Mesenchymal stem cell (in vitro differentiated cells and primary cell): ENCODE data around the gene VGLL4.

Experiments
- DNase-seq: peaks from one replicate; pipeline ENCODE4 v3.0.0-alpha.2; 2013
- H2AFZ ChIP-seq: one replicate; pipeline ENCODE4 v1.6.1; 2013; ENCODE audit warnings: low read depth, mild to moderate bottlenecking, control low read depth, inconsistent platforms, low read length, moderate library complexity
- H2AK5ac ChIP-seq: 2 replicates; pipeline ENCODE4 v1.6.1; 2013; ENCODE audit warnings: low read length, moderate library complexity, mild to moderate bottlenecking, inconsistent platforms; ENCODE audit not compliant: severe bottlenecking
- H2BK120ac ChIP-seq: one replicate; pipeline ENCODE4 v1.6.1; 2013; ENCODE audit warnings: low read depth, mild to moderate bottlenecking, inconsistent platforms, low read length, moderate library complexity
- H2BK12ac ChIP-seq, 2 experiments: one replicate each; pipeline ENCODE4 v1.6.1; 2013; ENCODE audit warnings: inconsistent platforms in 2 of 2, low read length in 2 of 2, mild to moderate bottlenecking in 2 of 2, moderate library complexity in 2 of 2, control low read depth in 1 of 2
- H2BK15ac ChIP-seq: one replicate; pipeline ENCODE4 v1.6.1; 2013; ENCODE audit warnings: mild to moderate bottlenecking, low read depth, inconsistent platforms; ENCODE audit not compliant: poor library complexity, severe bottlenecking
- H2BK5ac ChIP-seq: 2 replicates; pipeline ENCODE4 v1.6.1; 2013; ENCODE audit warnings: low read depth, mild to moderate bottlenecking, low read length, control low read depth, inconsistent platforms; ENCODE audit not compliant: poor library complexity, severe bottlenecking
- H3K14ac ChIP-seq, 2 experiments: one replicate each; pipeline ENCODE4 v1.6.1; 2013; ENCODE audit warnings: inconsistent platforms in 2 of 2, low read length in 2 of 2, control low read depth in 1 of 2, mild to moderate bottlenecking in 1 of 2, moderate library complexity in 1 of 2
- H3K18ac ChIP-seq, 2 experiments: one replicate each; pipeline ENCODE4 v1.6.1; 2013; ENCODE audit warnings: inconsistent platforms in 2 of 2, low read length in 2 of 2, control low read depth in 1 of 2, low read depth in 1 of 2, mild to moderate bottlenecking in 1 of 2
- H3K23ac ChIP-seq, 2 experiments: one replicate each; pipeline ENCODE4 v1.6.1; 2013; ENCODE audit warnings: inconsistent platforms in 2 of 2, low read length in 2 of 2, mild to moderate bottlenecking in 2 of 2, moderate library complexity in 2 of 2, control low read depth in 1 of 2
- H3K27ac ChIP-seq: 2 replicates; pipeline ENCODE4 v1.5.1; 2013; ENCODE audit warnings: mild to moderate bottlenecking, moderate library complexity, low read length, control low read depth, inconsistent platforms; ENCODE audit not compliant: poor library complexity, severe bottlenecking
- H3K27me3 ChIP-seq, 2 experiments: 2 replicates each; pipeline versions ENCODE4 v1.6.1 to v1.7.0; 2013; ENCODE audit warnings: low read length in 2 of 2, mild to moderate bottlenecking in 2 of 2, moderate library complexity in 2 of 2, control low read depth in 1 of 2, inconsistent platforms in 1 of 2; ENCODE audit not compliant: control insufficient read depth in 1 of 2, insufficient read depth in 1 of 2
- H3K36me3 ChIP-seq, 2 experiments: 2 replicates each; pipeline versions ENCODE4 v1.6.1 to v1.7.0; 2013; ENCODE audit warnings: low read length in 2 of 2, control low read depth in 1 of 2, inconsistent platforms in 1 of 2, low read depth in 1 of 2, mild to moderate bottlenecking in 1 of 2; ENCODE audit not compliant: insufficient read depth in 2 of 2, control insufficient read depth in 1 of 2
- H3K4ac ChIP-seq, 2 experiments: one replicate each; pipeline ENCODE4 v1.6.1; 2013; ENCODE audit warnings: inconsistent platforms in 2 of 2, low read length in 2 of 2, mild to moderate bottlenecking in 2 of 2, moderate library complexity in 2 of 2, control low read depth in 1 of 2, low read depth in 1 of 2
- H3K4me1 ChIP-seq: 2 replicates; pipeline ENCODE4 v1.6.1; 2013; ENCODE audit warnings: low read depth, low read length, control low read depth; ENCODE audit not compliant: control insufficient read depth, insufficient read depth
- H3K4me2 ChIP-seq: 2 replicates; pipeline ENCODE4 v1.6.1; 2013; ENCODE audit warnings: low read length, mild to moderate bottlenecking, inconsistent platforms; ENCODE audit not compliant: poor library complexity, severe bottlenecking
- H3K4me3 ChIP-seq, 2 experiments: 2 replicates each; pipeline versions ENCODE4 v1.5.1 to v1.7.0; 2013; ENCODE audit warnings: low read length in 2 of 2, mild to moderate bottlenecking in 2 of 2, control low read depth in 1 of 2, low read depth in 1 of 2; ENCODE audit not compliant: insufficient read depth in 1 of 2
- H3K79me1 ChIP-seq: replicated peaks from 2 replicates; pipeline ENCODE4 v1.6.1; 2013; ENCODE audit warnings: mild to moderate bottlenecking, control low read depth, low read length, inconsistent platforms; ENCODE audit not compliant: poor library complexity, severe bottlenecking
- H3K9ac ChIP-seq: 2 replicates; pipeline ENCODE4 v1.7.0; 2013; ENCODE audit warnings: mild to moderate bottlenecking, low read length, moderate library complexity
- H3K9me3 ChIP-seq: 2 replicates; pipeline ENCODE4 v1.7.0; 2013; ENCODE audit warnings: mild to moderate bottlenecking, low read length; ENCODE audit not compliant: control insufficient read depth
- H4K8ac ChIP-seq: one replicate; pipeline ENCODE4 v1.6.1; 2013; ENCODE audit warnings: inconsistent platforms, mild to moderate bottlenecking, low read length, moderate library complexity
- H4K91ac ChIP-seq: one replicate; pipeline ENCODE4 v1.6.1; 2013; ENCODE audit warnings: mild to moderate bottlenecking, low read length, inconsistent platforms
- WGBS: methylation state at CpG from one replicate; pipeline ENCODE4 v1.1.7; 2013; ENCODE audit warnings: mixed read lengths; 5-methylcytosine and 5-hydroxymethylcytosine counted together

Gene VGLL4

DNA sequence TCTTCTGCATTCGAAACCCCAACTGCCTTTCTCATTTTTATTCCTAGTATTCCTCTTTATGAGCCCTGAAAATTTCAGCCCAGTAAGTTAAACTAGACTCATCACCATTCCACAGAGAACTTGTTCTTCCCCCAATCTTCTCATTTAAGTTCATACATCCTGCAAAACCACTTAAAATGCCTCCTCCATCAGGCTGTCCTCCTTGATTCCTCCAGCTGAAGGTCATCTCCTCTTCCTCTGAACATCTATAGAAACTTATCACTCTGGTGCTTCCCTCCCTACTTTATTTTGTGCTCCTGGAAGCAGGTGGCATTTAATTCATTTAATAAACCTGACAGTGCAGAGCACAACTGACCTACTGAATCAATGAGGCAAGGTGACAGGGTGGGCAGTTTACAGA, 38.3 kb downstream of the VGLL4 start:
- Histone ChIP-seq H4K91ac (no peak overlapping the region), H3K18ac (no peak overlapping the region), H2BK120ac (no peak overlapping the region), H3K9me3 (no peaks in the 10 kb centered on the region), H3K9ac (no peak overlapping the region), H3K4ac (no peak overlapping the region), H2BK5ac (no peak overlapping the region), H3K4me3 (no peak overlapping the region), H2BK12ac (no peak overlapping the region), H4K8ac (no peak overlapping the region), H3K23ac (no peak overlapping the region), H3K4me2 (no peak overlapping the region), H3K27ac (no peak overlapping the region), H2AK5ac (no peak overlapping the region), H2BK15ac (no peak overlapping the region), H3K14ac (no peak overlapping the region), H3K79me1 (peaks cover 2% of the 10 kb centered on the region), H3K27me3 (no peaks in the 10 kb centered on the region), H2AFZ (no peak overlapping the region), H3K4me1 (peaks cover 26% of the 10 kb centered on the region), H3K36me3 (peaks cover 15 to 23% of the 10 kb centered on the region in 2 experiments)
- WGBS: 93% methylated on average over 1 of the region's 1 CpG
- no peak for DNase-seq

DNA sequence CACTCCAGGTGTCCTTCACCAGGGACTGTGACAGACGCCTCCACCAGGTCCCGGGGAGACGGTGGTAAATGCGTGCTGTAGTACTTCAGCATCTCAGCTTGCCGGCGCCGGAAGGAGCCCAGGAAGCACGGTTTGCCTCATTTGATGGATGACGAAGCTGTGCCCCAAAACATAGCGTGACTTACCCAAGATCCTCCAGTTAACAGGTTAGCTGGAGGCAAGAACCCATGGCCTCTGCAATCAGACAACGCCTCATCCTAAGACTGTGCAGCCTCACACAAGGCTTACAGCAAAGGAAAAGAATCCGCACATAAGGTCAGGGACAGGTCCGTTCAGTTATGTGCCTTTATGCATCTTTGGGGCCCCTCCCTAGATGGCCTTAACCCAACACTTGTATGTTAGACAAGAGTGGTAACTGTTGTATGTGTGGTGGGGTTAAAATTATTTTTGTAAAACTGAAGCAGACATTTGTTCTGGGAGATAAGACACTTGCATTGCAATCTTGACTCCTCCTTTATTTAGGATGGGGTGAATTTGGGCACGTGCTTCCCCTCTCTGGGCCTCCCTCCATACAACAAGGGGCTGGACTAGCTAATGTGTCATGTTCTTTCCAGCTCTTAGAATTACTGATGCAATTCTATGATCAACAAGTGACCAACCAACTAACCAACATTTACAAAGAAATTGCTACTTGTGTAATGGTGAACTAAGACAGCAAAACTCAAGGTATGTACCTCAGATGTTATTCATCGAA, 39.4 kb downstream of the VGLL4 start:
- 54% methylated on average over 10 of the region's 15 CpGs for WGBS
- Histone ChIP-seq H2BK12ac (peak overlapping the region in 1 of 2 experiments; percentile 77), H4K8ac (peak overlapping the region; percentile 28), H3K27me3 (no peaks in the 10 kb centered on the region), H2BK5ac (no peak overlapping the region), H3K4me1 (peaks cover 19% of the 10 kb centered on the region), H3K4ac (peak overlapping the region in 1 of 2 experiments; percentile 58), H2BK120ac (no peak overlapping the region), H3K18ac (peak overlapping the region; percentile 19 to 78), H3K4me3 (peak overlapping the region in 1 of 2 experiments; percentile 15), H3K27ac (peak overlapping the region; percentile 46), H3K23ac (no peak overlapping the region), H3K9ac (peak overlapping the region; percentile 76), H4K91ac (no peak overlapping the region), H3K79me1 (peaks cover 2% of the 10 kb centered on the region), H2BK15ac (no peak overlapping the region), H3K4me2 (no peak overlapping the region), H3K9me3 (no peaks in the 10 kb centered on the region), H2AK5ac (peak overlapping the region; percentile 31), H3K36me3 (peaks cover 9 to 29% of the 10 kb centered on the region in 2 experiments), H3K14ac (no peak overlapping the region), H2AFZ (no peak overlapping the region)
- peak; percentile 86 for DNase-seq

DNA sequence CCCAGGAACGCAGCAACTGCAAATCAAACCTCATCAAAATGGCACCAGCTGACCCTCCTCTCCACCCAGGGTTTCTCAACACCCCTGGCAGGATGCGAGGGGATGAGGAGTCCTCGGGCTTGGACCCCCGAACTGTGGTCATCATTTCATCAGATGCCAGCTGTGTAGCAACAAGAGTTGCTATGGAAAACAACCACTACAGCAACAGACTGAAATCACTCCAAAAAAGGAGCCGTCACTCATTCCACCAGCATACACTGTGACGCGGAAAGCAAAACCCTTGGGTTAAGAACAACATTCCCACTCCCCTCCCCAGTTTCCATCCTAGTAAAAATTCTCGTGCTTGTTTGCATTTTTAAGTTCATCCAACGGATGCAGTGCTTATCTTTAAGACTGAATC, 40.1 kb downstream of the VGLL4 start:
- Histone ChIP-seq H3K4me2 (no peak overlapping the region), H3K14ac (no peak overlapping the region), H3K9me3 (no peaks in the 10 kb centered on the region), H3K4ac (peak overlapping the region in 1 of 2 experiments; percentile 86), H2BK12ac (peak overlapping the region in 1 of 2 experiments; percentile 98), H3K4me3 (no peak overlapping the region), H3K4me1 (peaks cover 19% of the 10 kb centered on the region), H3K79me1 (peaks cover 2% of the 10 kb centered on the region), H4K91ac (no peak overlapping the region), H2BK15ac (no peak overlapping the region), H3K18ac (peak overlapping the region; percentile 8 to 78), H3K27me3 (no peaks in the 10 kb centered on the region), H3K27ac (peak overlapping the region; percentile 46), H2AK5ac (peak overlapping the region; percentile 39), H2AFZ (no peak overlapping the region), H3K9ac (peak overlapping the region; percentile 76), H4K8ac (peak overlapping the region; percentile 3), H3K36me3 (peaks cover 9 to 33% of the 10 kb centered on the region in 2 experiments), H2BK120ac (no peak overlapping the region), H3K23ac (no peak overlapping the region), H2BK5ac (no peak overlapping the region)
- DNase-seq: peak; percentile 96
- 31% methylated on average over 9 of the region's 9 CpGs for WGBS

DNA sequence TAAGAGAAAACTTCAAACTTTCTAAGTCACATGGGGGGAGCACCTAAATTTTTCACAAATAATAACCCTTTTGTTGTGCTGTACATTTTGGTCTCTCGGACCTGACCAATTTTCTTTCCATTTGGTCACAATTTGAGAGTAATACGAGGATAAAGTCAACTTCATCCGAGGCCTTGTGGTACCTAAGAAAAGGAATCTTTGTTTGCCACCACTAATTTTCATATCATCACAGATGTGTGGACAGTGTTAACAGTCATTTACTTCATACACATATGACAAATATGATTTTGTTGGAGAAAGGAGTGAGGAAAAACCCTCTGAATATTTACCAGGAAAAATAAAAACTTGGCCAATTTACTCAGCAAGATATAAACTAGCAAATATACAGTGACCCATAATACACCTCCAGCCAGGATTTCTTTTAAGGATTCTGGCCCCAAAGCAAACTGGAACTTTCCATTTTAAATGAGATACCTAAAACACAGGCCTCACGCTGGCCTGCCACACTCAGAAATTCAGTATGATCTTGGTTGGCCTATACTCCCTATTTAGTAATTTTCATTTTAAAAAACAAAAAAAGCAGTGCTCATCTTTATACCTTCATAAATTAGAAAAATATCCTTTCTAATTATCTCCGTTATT, 40.7 kb downstream of the VGLL4 start:
- H2AFZ ChIP-seq: no peak overlapping the region
- H2AK5ac ChIP-seq: no peak overlapping the region
- no peak overlapping the region for H3K14ac ChIP-seq
- H3K79me1 ChIP-seq: peaks cover 2% of the 10 kb centered on the region
- no peak for DNase-seq
- H4K8ac ChIP-seq: no peak overlapping the region
- H3K4me1 ChIP-seq: peaks cover 19% of the 10 kb centered on the region
- H2BK5ac ChIP-seq: no peak overlapping the region
- no peaks in the 10 kb centered on the region for H3K9me3 ChIP-seq
- H3K27me3 ChIP-seq: no peaks in the 10 kb centered on the region
- 96% methylated on average over 5 of the region's 5 CpGs for WGBS
- H3K4ac ChIP-seq: no peak overlapping the region
- peaks cover 9 to 35% of the 10 kb centered on the region in 2 experiments for H3K36me3 ChIP-seq
- H3K23ac ChIP-seq: no peak overlapping the region
- no peak overlapping the region for H2BK12ac ChIP-seq
- peak overlapping the region; percentile 76 for H3K9ac ChIP-seq
- H4K91ac ChIP-seq: no peak overlapping the region
- H3K27ac ChIP-seq: no peak overlapping the region
- no peak overlapping the region for H3K4me3 ChIP-seq
- H3K18ac ChIP-seq: no peak overlapping the region
- no peak overlapping the region for H2BK15ac ChIP-seq
- no peak overlapping the region for H3K4me2 ChIP-seq
- no peak overlapping the region for H2BK120ac ChIP-seq
